Astrocyte of the spinal cord (primary cell): Measurements from ENCODE around the gene ANGEL2.

Experiments used
- DNase-seq: peaks from one replicate; pipeline ENCODE4 v3.0.0; 2011; ENCODE audit warnings: low read depth, low spot score
- H3K4me3 ChIP-seq: 2 replicates; pipeline ENCODE4 v1.5.1; 2011; ENCODE audit warnings: low read depth, mild to moderate bottlenecking, low read length, moderate library complexity
- CTCF ChIP-seq: IDR thresholded peaks from 2 replicates; pipeline ENCODE4 v1.5.1; 2012; ENCODE audit warnings: low read depth, mild to moderate bottlenecking, low read length, inconsistent platforms
- in situ Hi-C: cut with HindIII; loops from 2 replicates; pipeline ENCODE4 v1.10.0; 2017; ENCODE audit warnings: low sequenced_read_pairs

The ANGEL2 gene

GRCh38 chr1:212958175-212958574, 57.5 kb downstream of the ANGEL2 start:
- in situ Hi-C loops = no loop called here
- peak; percentile 84 for DNase-seq
- H3K4me3 ChIP-seq = no peak overlapping the region
- no peak for TF ChIP-seq CTCF

GRCh38 chr1:212957546-212957945, 58.1 kb downstream of the ANGEL2 start:
- TF ChIP-seq CTCF = no peak
- no peak overlapping the region for H3K4me3 ChIP-seq
- no peak for DNase-seq
- in situ Hi-C loops = no loop called here

- no peak for DNase-seq
- no peak overlapping the region for H3K4me3 ChIP-seq
- in situ Hi-C loops = no loop called here
- TF ChIP-seq CTCF = no peak
Observed at GRCh38 chr1:212955961-212956620, 59.6 kb downstream of the ANGEL2 start.

- no peak for TF ChIP-seq CTCF
- H3K4me3 ChIP-seq = no peak overlapping the region
- DNase-seq = no peak
- in situ Hi-C loops = no loop called here
Observed at GRCh38 chr1:212955098-212955497, 60.6 kb downstream of the ANGEL2 start.

- in situ Hi-C loops = no loop called here
- DNase-seq = no peak
- TF ChIP-seq CTCF = no peak
- no peak overlapping the region for H3K4me3 ChIP-seq
Observed at GRCh38 chr1:212954514-212954913, 61.2 kb downstream of the ANGEL2 start.

GRCh38 chr1:212953321-212953720, 62.3 kb downstream of the ANGEL2 start:
- TF ChIP-seq CTCF = no peak
- DNase-seq = no peak
- in situ Hi-C loops = no loop called here
- H3K4me3 ChIP-seq = no peak overlapping the region

GRCh38 chr1:212952641-212952976, 63.1 kb downstream of the ANGEL2 start:
- no peak for TF ChIP-seq CTCF
- H3K4me3 ChIP-seq = no peak overlapping the region
- in situ Hi-C loops = no loop called here
- no peak for DNase-seq
